Heart right ventricle (tissue), 16 donors: Measurements from ENCODE around the gene VRTN. TPM values are rescaled to one million over a fixed set of nuclear protein-coding genes. Genes with fewer than 3 reads are reported as not detected.

Source experiments
- ATAC-seq, 8 donors: fragments of 200-7000 bp; cut with Tn5 transposase; one replicate each; pipeline ENCODE4 v1.9.1; 2020; ENCODE audit warnings: mild to moderate bottlenecking in 8 of 8, moderate library complexity in 8 of 8, moderate number of reproducible peaks in 1 of 8
- DNase-seq, 2 donors: peaks; one replicate each; pipeline ENCODE4 v3.0.0-alpha.2; 2020
- H3K27ac ChIP-seq, 10 donors: fragments of 200-600 bp; sonication (generic) in 2 of 10; one replicate each; pipeline versions ENCODE4 v1.5.0 to v1.8.0; 2020 to 2022; ENCODE audit warnings: mild to moderate bottlenecking in 3 of 10
- H3K27me3 ChIP-seq, 7 donors: fragments of 200-600 bp; one replicate each; pipeline ENCODE4 v1.8.0; 2021 to 2022; ENCODE audit warnings: mild to moderate bottlenecking in 2 of 7
- H3K36me3 ChIP-seq, 9 donors: fragments of 200-600 bp; sonication (generic) in 1 of 9; one replicate each; pipeline versions ENCODE4 v1.5.0 to v1.8.0; 2020 to 2022; ENCODE audit warnings: mild to moderate bottlenecking in 2 of 9
- H3K4me1 ChIP-seq, 9 donors: fragments of 200-600 bp; sonication (generic) in 1 of 9; one replicate each; pipeline versions ENCODE4 v1.5.0 to v1.8.0; 2020 to 2022; ENCODE audit warnings: mild to moderate bottlenecking in 4 of 9
- H3K4me3 ChIP-seq, 10 donors: fragments of 200-600 bp; sonication (generic) in 2 of 10; one replicate each; pipeline versions ENCODE4 v1.5.0 to v1.8.0; 2020 to 2022; ENCODE audit warnings: mild to moderate bottlenecking in 7 of 10, moderate library complexity in 2 of 10
- H3K9me3 ChIP-seq, 11 donors: fragments of 200-600 bp in 10 of 11; sonication (generic) in 2 of 11; one replicate each; pipeline versions ENCODE4 v1.5.0 to v1.8.0; 2013 to 2022; ENCODE audit warnings: mild to moderate bottlenecking in 2 of 11, control low read depth in 1 of 11, moderate library complexity in 1 of 11
- CTCF ChIP-seq, 9 donors: fragments of 200-600 bp; sonication (generic) in 2 of 9; IDR thresholded peaks; one replicate each; pipeline versions ENCODE4 v1.5.0 to v1.8.0; 2021 to 2022; ENCODE audit warnings: antibody characterized with exemption in 9 of 9, mild to moderate bottlenecking in 5 of 9, moderate library complexity in 1 of 9
- WGBS, 2 donors: extraction: QIAGEN DNeasy Blood & Tissue Kit; methylation state at CpG; one replicate each; pipeline ENCODE4 v1.1.7; 2013; ENCODE audit warnings: inconsistent platforms in 1 of 2; 5-methylcytosine and 5-hydroxymethylcytosine counted together
- intact Hi-C, 10 donors: fragments of 100-400 bp; cut with DNase I; formaldehyde crosslinking; loops; one replicate each; pipeline versions ENCODE4 v1.11.1 to v1.14.2; 2022
- polyA plus RNA-seq, 2 donors: library from polyadenylated mRNA; stranded (reverse); fragments of 200-250 nt; gene quantifications; one replicate each; pipeline ENCODE4 v1.2.3, GENCODE V29; 2013
- total RNA-seq, 10 donors: library from RNA; stranded (reverse); fragmentation: NEBNext Ultra II Directional in 3 of 10; extraction: Animal tissue kit (Norgen Biotek cat#: 25700) in 3 of 10; gene quantifications; one replicate each; pipeline versions ENCODE4 v1.2.1 to v1.2.4, GENCODE V29; 2021 to 2023
- donor health status: Arrhythmogenic right ventricular cardiomyopathy.
- donor health status: ischemic (EF 13 %, LVEDD 7.1; RV severe dilation, severe dysfunction).
- donor health status: healthy with polysubstance abuse.
- donor health status: DM: no; HTN: yes; CAD: no.
- donor health status: DM: no; HTN: no; CAD: no.
- donor health status: ischemic (EF 25% LVEDD 6.9; RV normal size, moderate dysfunction).
- donor health status: ischemic (EF 25% LVEDD 5.7; RV mildly dilated, moderate dysfunction).
- donor health status: healthy.
- donor health status: DM: yes; HTN: yes; CAD: no.
- donor health status: Ischemic cardiomyopathy.
- donor health status: ischemic (EF 35%, LVEDD 5.7; RV mildly dilated, moderate dysfunction).
- donor health status: nonischemic (EF 11% LVEDD 7.7; RV severe dilation, severe dysfunction).
- donor health status: DM: yes; HTN: yes; CAD: no.
- donor health status: PGD.
- donor health status: ischemic (EF 29% LVEDD 5.4; RV normal size, mild dysfunction).
- donor health status: nonischemic (EF 23%, LVEDD 6.1; RV moderate dilation, normal function).

The VRTN gene
- total and polyA plus RNA-seq, 12 donors = not detected

DNA sequence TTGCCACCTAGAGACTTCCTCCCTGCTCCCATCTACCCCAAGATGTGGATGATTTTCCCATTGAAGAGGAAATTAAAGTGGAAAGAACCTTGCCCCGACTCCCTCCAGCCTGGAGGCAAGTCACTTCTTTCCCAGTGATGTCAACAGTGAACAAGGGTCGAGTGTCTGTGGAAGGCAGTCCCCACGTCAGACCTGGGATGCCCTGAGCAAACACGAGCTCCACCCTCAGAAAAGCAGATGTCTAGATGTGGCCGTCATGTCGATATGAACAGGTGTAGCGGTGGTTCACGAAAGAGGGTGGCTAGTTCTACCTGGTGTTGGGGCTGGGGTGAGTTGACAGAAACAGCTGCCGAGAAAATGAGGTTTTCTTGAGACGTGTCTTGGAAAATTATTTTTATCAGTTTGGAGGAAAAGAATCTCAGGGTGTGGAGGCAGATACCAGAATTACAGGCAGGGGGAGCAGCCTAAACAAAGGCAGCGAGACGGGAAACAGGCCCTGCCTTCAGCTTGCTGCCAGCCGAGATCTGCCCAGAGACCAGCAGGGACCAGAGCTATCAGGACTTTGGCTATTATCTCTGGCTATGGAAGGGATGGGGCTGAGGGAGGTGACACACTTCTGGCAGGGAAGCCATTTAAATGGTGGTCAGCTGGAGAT, 51.9 kb downstream of the VRTN start:
- H3K27me3 ChIP-seq = peaks cover 0 to 10% (median 3%) of the 10 kb centered on the region in 7 donors
- H3K4me1 ChIP-seq = peaks cover 5 to 23% (median 13%) of the 10 kb centered on the region in 9 donors
- H3K4me3 ChIP-seq = no peak overlapping the region
- intact Hi-C loops = no loop called here
- no peaks in the 10 kb centered on the region for H3K9me3 ChIP-seq
- H3K27ac ChIP-seq = no peak overlapping the region
- TF ChIP-seq CTCF (IDR thresholded peaks at IDR 0.05) = peak in 1 of 9 donors; percentile 7
- WGBS, 2 donors = 48 to 50% methylated on average over 13 of the region's 13 CpGs
- no peaks in the 10 kb centered on the region for H3K36me3 ChIP-seq
- ATAC-seq (no peak), DNase-seq (no peak)

DNA sequence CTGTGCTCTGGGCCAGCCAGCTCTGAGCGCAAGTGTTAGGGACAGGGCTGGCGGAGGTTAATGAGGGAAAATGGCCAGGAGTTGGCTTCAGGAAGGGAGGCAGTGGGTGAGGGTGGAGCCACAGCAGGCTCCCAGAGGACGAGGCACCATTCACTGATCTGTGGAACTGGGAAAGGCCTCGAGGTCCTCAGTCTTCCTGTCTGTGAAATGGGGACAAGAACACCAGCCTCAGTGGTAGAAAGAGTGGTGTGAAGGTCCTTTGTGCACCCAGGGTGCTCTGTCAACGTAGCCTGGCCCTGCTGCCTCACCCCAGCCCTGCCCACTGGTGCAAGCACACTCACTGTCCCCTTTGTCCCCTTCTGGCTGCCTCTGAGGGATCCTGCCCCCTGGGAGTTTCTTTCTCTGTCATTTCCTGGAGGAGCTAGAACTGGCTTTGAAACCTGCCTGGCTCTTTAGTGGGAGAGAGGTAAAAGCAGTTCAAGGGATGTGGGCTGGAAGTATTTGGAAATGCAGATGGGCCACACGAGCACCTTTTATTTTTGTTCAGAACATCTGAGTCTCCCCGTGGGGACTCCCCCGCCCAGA, 52.7 kb downstream of the VRTN start:
- H3K4me1 ChIP-seq = peaks cover 5 to 23% (median 13%) of the 10 kb centered on the region in 9 donors
- peak overlapping the region in 1 of 10 donors; percentile 51 for H3K27ac ChIP-seq
- peak in 1 of 8 donors; percentile 10 for ATAC-seq
- intact Hi-C loops = no loop called here
- peaks cover 0 to 11% (median 4%) of the 10 kb centered on the region in 7 donors for H3K27me3 ChIP-seq
- TF ChIP-seq CTCF (IDR thresholded peaks at IDR 0.05) = no peak
- DNase-seq = no peak
- 38 to 39% methylated on average over 8 of the region's 8 CpGs for WGBS, 2 donors
- H3K4me3 ChIP-seq = peak overlapping the region in 6 of 10 donors; percentile 0 to 26 (median 12)
- no peaks in the 10 kb centered on the region for H3K9me3 ChIP-seq
- H3K36me3 ChIP-seq = no peaks in the 10 kb centered on the region

DNA sequence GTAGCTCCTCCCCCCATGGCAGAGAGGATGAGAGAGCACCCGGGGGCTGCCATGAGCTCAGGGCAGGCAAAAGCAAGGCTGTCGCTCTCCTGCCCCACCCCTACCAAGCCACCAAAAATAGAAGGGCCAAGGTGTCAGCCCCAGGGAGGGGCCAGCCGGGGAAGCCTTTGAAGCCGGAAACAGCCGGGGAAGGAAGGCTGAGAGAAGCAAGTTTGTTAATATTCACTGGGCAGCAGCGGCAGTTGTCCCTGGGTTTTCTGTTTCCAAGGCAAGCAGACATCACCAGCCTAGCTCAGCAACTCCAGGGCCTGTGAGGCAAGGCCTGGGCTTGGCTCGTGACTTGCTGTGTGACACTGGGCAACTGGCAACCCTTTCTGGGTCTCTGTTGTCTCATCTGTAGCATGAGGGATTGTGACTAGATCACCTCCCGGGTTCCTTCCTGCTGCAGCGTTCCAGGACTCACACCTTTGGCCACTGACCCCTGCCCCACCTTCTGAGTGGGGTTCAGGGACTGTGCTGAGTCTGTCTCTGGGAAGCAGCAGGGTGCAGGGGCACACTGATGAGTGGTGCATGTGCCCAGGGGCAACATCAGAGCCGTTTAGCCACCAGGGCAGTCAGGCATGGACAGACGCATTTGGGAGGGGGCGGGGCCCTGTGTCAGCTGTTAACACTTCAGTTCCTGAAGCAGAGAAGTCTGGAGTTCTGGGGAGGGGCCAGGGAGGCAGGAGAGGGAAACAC, 53.4 kb downstream of the VRTN start:
- H3K36me3 ChIP-seq = no peaks in the 10 kb centered on the region
- DNase-seq (peak; percentile 21 to 27), ATAC-seq (peak; percentile 62 to 81 (median 75))
- peak overlapping the region in 1 of 10 donors; percentile 51 for H3K27ac ChIP-seq
- TF ChIP-seq CTCF (IDR thresholded peaks at IDR 0.05) = no peak
- intact Hi-C loops = no loop called here
- peaks cover 5 to 23% (median 13%) of the 10 kb centered on the region in 9 donors for H3K4me1 ChIP-seq
- H3K27me3 ChIP-seq = peaks cover 0 to 17% (median 4%) of the 10 kb centered on the region in 7 donors
- 4 to 6% methylated on average over 12 of the region's 12 CpGs for WGBS, 2 donors
- H3K9me3 ChIP-seq = no peaks in the 10 kb centered on the region
- peak overlapping the region in 6 of 10 donors; percentile 0 to 26 (median 12) for H3K4me3 ChIP-seq
